Measurements from ENCODE around the gene ANTXR2.

DNA sequence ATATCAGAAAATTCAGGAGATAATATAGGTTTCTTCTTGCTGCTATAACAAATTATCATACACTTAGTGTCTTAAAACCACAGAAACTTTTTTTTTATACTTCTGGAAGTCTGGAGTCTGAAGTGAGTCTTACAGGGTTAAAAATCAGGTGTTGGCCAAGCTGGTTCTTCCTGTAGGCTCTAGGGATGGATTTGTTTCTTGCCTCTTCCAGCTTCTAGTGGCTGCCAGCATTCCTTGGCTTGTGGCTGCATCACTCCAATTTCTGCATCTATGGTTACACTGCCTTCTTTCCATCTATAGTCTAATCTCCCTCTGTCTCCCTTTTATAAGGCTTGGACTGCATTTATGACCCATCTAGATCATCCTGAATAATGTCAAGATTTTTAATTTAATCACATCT is 68.7 kb downstream of the ANTXR2 start:
- TF ChIP-seq CTCF (IDR thresholded peaks at IDR 0.05) (no peak), POLR2A (IDR thresholded peaks at IDR 0.05) (no peak)

All from right lobe of liver (tissue), 4 donors.